HFFc6 (cell line): ENCODE data around the gene TMEM129. TPM values are rescaled to one million over a fixed set of nuclear protein-coding genes. Genes with fewer than 3 reads are reported as not detected.

Experiments used
- DNase-seq: peaks from one replicate; pipeline ENCODE4 v3.0.0-alpha.2; 2018
- H3K27ac Mint-ChIP-seq: 2 replicates; pipeline ENCODE4 v1.8.0; 2020; ENCODE audit warnings: mild to moderate bottlenecking, mixed read lengths
- H3K27me3 Mint-ChIP-seq: 2 replicates; pipeline ENCODE4 v1.8.0; 2021; ENCODE audit warnings: mild to moderate bottlenecking, moderate library complexity, mixed read lengths; ENCODE audit not compliant: insufficient read depth
- H3K36me3 Mint-ChIP-seq: 2 replicates; pipeline ENCODE4 v1.8.0; 2021; ENCODE audit warnings: low read depth, mixed read lengths
- H3K4me1 Mint-ChIP-seq: 2 replicates; pipeline ENCODE4 v1.8.0; 2020; ENCODE audit warnings: low read depth, mixed read lengths
- H3K4me3 Mint-ChIP-seq: 2 replicates; pipeline ENCODE4 v1.8.0; 2020; ENCODE audit warnings: mild to moderate bottlenecking, moderate library complexity, mixed read lengths
- H3K9me3 Mint-ChIP-seq: 2 replicates; pipeline ENCODE4 v1.8.0; 2020; ENCODE audit warnings: mild to moderate bottlenecking, mixed read lengths
- total RNA-seq, 6 experiments: library from RNA; stranded (reverse); fragmentation: NEBNext Ultra II Directional; extraction: Animal tissue kit (Norgen Biotek cat#: 25700); gene quantifications; 2 replicates in 1 of 6; 3 replicates in 5 of 6; pipeline ENCODE4 v1.2.3, GENCODE V29; 2021
- TF ChIP-seq, protein P1 (sequence below): fragments of 200-600 bp; sonication (generic); IDR thresholded peaks from 2 replicates; pipeline ENCODE4 v1.5.0; 2021; ENCODE audit warnings: antibody characterized with exemption, mild to moderate bottlenecking

The TMEM129 gene
- total RNA-seq, 6 experiments from 2014 or later, result 24.6 to 36.7 (median 27.7) TPM

DNA sequence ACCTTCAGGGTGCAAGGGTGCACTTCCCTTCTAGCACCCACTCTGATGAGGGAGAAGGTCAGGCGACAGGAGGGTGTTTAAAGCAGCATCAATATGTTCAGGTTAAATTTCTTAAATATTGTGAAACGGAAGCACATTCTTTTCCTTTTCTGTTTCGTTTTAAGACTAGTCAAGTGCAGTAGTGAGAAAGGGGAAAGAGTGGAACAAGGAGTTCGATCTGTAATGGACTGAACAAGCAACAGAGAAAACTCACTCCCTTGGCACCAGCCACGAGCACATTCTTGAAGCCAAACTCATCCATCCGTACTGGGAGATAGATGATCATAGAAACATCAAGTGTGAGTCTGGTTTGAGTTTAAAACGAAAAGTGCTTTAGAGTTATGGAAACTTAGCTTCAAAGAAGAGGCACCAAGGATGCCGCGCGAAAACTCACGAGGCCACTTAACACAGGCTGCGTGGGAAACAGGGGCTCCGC lies 37.8 kb downstream of the TMEM129 start:
- H3K36me3 Mint-ChIP-seq, result no peaks in the 10 kb centered on the region
- DNase-seq, result peak; percentile 86
- peak overlapping the region; percentile 94 for H3K4me3 Mint-ChIP-seq
- H3K27ac Mint-ChIP-seq, result peak overlapping the region; percentile 98
- H3K4me1 Mint-ChIP-seq, result peaks cover 13% of the 10 kb centered on the region
- peaks cover 5% of the 10 kb centered on the region for H3K27me3 Mint-ChIP-seq
- H3K9me3 Mint-ChIP-seq, result no peaks in the 10 kb centered on the region
- TF ChIP-seq, protein P1, sequence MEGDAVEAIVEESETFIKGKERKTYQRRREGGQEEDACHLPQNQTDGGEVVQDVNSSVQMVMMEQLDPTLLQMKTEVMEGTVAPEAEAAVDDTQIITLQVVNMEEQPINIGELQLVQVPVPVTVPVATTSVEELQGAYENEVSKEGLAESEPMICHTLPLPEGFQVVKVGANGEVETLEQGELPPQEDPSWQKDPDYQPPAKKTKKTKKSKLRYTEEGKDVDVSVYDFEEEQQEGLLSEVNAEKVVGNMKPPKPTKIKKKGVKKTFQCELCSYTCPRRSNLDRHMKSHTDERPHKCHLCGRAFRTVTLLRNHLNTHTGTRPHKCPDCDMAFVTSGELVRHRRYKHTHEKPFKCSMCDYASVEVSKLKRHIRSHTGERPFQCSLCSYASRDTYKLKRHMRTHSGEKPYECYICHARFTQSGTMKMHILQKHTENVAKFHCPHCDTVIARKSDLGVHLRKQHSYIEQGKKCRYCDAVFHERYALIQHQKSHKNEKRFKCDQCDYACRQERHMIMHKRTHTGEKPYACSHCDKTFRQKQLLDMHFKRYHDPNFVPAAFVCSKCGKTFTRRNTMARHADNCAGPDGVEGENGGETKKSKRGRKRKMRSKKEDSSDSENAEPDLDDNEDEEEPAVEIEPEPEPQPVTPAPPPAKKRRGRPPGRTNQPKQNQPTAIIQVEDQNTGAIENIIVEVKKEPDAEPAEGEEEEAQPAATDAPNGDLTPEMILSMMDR, result no peak

DNA sequence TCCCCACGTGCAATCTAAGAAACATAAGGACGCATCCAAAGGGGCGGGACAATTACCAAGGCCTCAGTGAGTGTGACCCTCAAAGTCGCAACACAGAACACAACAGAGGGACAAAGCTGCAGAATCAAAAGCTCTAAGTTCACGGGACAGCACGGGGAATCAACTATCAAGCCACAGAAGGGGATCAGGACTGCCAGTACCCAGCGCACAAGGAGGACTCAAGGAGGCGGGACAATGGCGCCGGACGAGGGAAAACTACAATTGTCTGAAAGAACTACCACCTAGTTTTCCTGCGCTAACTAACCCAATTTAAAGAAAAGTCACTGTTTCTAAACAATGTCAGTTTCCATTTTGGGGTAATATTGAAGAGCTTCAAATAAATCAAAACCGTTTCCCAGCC lies 38.3 kb downstream of the TMEM129 start:
- no peaks in the 10 kb centered on the region for H3K36me3 Mint-ChIP-seq
- DNase-seq, result no peak
- H3K4me3 Mint-ChIP-seq, result peak overlapping the region; percentile 94
- TF ChIP-seq, protein P1, result no peak
- H3K27me3 Mint-ChIP-seq, result peaks cover 5% of the 10 kb centered on the region
- H3K27ac Mint-ChIP-seq, result peak overlapping the region; percentile 98
- no peaks in the 10 kb centered on the region for H3K9me3 Mint-ChIP-seq
- H3K4me1 Mint-ChIP-seq, result peaks cover 13% of the 10 kb centered on the region

DNA sequence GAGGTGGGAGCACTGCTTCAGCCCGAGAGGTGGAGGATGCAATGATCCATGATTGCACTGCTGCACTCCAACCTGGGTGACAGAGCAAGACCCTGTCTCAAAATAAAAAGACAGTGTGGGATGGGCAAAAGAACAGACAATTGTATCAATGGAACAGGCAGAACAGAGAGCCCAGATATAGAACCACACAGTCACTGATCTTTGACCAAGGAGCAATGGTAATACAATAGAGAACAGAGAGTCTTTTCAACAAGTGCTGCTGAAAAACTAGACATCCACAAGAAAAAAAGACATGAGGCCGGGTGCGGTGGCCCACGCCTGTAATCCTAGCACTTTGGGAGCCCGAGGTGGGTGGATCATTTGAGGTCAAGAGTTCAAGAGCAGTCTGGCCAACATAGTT lies 42.9 kb downstream of the TMEM129 start:
- Mint-ChIP-seq H3K27me3 (peaks cover 3% of the 10 kb centered on the region), H3K36me3 (no peaks in the 10 kb centered on the region), H3K4me3 (no peak overlapping the region), H3K9me3 (no peaks in the 10 kb centered on the region), H3K4me1 (peaks cover 10% of the 10 kb centered on the region), H3K27ac (no peak overlapping the region)
- no peak for DNase-seq
- TF ChIP-seq, protein P1, result no peak

DNA sequence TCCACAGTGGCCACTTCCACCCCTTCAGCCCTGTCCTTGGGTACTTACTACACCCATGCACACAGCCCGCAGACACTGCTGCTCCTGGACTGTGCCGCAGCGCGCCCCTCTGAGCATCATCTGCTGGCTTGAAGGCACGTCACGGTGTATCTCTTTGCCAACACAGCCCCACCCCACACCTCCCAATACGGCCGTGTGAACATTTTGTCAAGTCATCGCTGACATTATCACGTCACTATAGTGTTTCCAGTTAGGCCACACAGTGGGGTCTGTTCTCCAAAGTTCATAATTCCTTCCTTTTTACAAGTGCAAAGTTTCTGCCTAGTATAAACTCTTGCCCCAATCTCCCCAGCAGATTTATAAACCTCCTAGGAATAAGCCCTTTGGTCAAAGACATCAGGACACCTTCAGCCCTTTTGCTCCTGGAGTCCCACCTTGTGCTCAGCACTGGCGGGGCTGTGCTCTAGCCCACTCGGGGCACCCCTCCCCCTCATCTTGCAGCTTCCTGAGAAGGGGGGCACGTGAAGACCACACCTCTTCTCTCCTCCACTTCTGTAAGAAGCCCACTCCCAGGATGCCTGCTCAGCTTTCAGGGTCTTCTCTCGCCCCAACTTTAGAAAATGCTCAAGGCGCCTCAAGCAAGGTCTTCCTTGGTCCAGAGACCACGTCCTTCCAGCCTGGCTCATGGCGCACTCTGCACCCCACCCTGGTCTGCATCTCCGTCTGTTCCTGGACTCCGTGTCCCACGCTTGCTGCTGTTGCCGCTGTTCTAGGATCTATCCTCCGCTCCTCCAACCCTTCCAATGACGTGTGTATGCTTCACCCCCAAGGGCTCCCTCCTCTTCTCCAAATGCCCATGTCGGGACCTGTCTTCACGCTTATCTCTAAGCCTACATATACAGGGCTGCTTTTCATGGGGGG lies 44.3 kb downstream of the TMEM129 start:
- DNase-seq, result no peak
- Mint-ChIP-seq H3K27ac (no peak overlapping the region), H3K4me1 (no peaks in the 10 kb centered on the region), H3K36me3 (no peaks in the 10 kb centered on the region), H3K9me3 (no peaks in the 10 kb centered on the region), H3K27me3 (peaks cover 3% of the 10 kb centered on the region), H3K4me3 (no peak overlapping the region)
- TF ChIP-seq, protein P1, result no peak

- Mint-ChIP-seq H3K36me3 (no peaks in the 10 kb centered on the region), H3K4me3 (no peak overlapping the region), H3K4me1 (no peaks in the 10 kb centered on the region), H3K9me3 (no peaks in the 10 kb centered on the region), H3K27me3 (peaks cover 3% of the 10 kb centered on the region), H3K27ac (no peak overlapping the region)
- DNase-seq, result no peak
- TF ChIP-seq, protein P1, result no peak
These were observed 45.4 kb downstream of the TMEM129 start for GRCh38 chr4:1675802-1676137.
